T-cell (primary cell): ENCODE data around the gene KDM6A. TPM values are rescaled to one million over a fixed set of nuclear protein-coding genes. Genes with fewer than 3 reads are reported as not detected.
A peak's percentile ranks its signal among the peaks of the same experiment; 100 is the strongest.

ENCODE experiments used
- ATAC-seq, 4 experiments: fragments of 200-7000 bp in 3 of 4; fragments of 150-1000 bp in 1 of 4; cut with Tn5 transposase; replicated peaks in 1 of 4; 1 replicate in 3 of 4; 2 replicates in 1 of 4; pipeline ENCODE4 v1.10.0; 2021; ENCODE audit warnings: moderate library complexity in 3 of 4, mild to moderate bottlenecking in 2 of 4, moderate number of reproducible peaks in 1 of 4
- CTCF ChIA-PET, 2 donors: fragments of 300-600 bp; sonication (Branson Sonifier 250); formaldehyde crosslinking; loops; one replicate each; lab custom pipeline; 2022; ENCODE audit warnings: antibody characterized with exemption in 2 of 2; lab: Charles Lee
- POLR2A ChIA-PET, 2 donors: fragments of 300-600 bp; sonication (Branson Sonifier 250); formaldehyde crosslinking; loops; one replicate each; lab custom pipeline; 2022; ENCODE audit warnings: antibody characterized with exemption in 2 of 2; lab: Charles Lee
- DNase-seq, 35 experiments: peaks; one replicate each; pipeline versions ENCODE4 v3.0.0 to v3.0.0-alpha.2; 2013 to 2023
- H3K27ac ChIP-seq: one replicate; pipeline ENCODE4 v1.5.1; 2013; ENCODE audit warnings: low read length
- H3K27me3 ChIP-seq, 2 experiments: replicated peaks in 1 of 2; 1 replicate in 1 of 2; 2 replicates in 1 of 2; pipeline versions ENCODE4 v1.6.1 to v1.7.0; 2013; ENCODE audit warnings: low read length in 1 of 2, mixed read lengths in 1 of 2; ENCODE audit not compliant: control insufficient read depth in 2 of 2, insufficient read depth in 2 of 2; ENCODE audit errors: extremely low read depth in 1 of 2
- H3K36me3 ChIP-seq, 2 donors: 1 replicate in 1 of 2; 2 replicates in 1 of 2; pipeline versions ENCODE4 v1.6.1 to v1.7.0; 2013; ENCODE audit warnings: low read length in 1 of 2; ENCODE audit not compliant: control insufficient read depth in 2 of 2, insufficient read depth in 1 of 2; ENCODE audit errors: extremely low read depth in 1 of 2
- H3K4me1 ChIP-seq, 2 experiments: 1 replicate in 1 of 2; 2 replicates in 1 of 2; pipeline versions ENCODE4 v1.6.1 to v1.7.0; 2013; ENCODE audit warnings: low read length in 2 of 2, mixed read lengths in 1 of 2; ENCODE audit not compliant: insufficient read depth in 2 of 2, control insufficient read depth in 1 of 2; ENCODE audit errors: extremely low read depth in 1 of 2
- H3K4me3 ChIP-seq, 2 donors: 1 replicate in 1 of 2; 2 replicates in 1 of 2; pipeline versions ENCODE4 v1.5.1 to v1.7.0; 2013; ENCODE audit warnings: mild to moderate bottlenecking in 2 of 2, low read length in 1 of 2, moderate library complexity in 1 of 2; ENCODE audit not compliant: control insufficient read depth in 1 of 2; ENCODE audit errors: extremely low read depth in 1 of 2
- H3K9me3 ChIP-seq: 2 replicates; pipeline ENCODE4 v1.7.0; 2013
- H3K27ac Mint-ChIP-seq, 2 donors: one replicate each; pipeline ENCODE4 v1.8.0; 2020 to 2021; ENCODE audit warnings: mild to moderate bottlenecking in 2 of 2, mixed read lengths in 2 of 2
- H3K27me3 Mint-ChIP-seq, 2 donors: one replicate each; pipeline ENCODE4 v1.8.0; 2021 to 2022; ENCODE audit warnings: mixed read lengths in 2 of 2
- H3K36me3 Mint-ChIP-seq: one replicate; pipeline ENCODE4 v1.8.0; 2021; ENCODE audit warnings: mixed read lengths
- H3K4me1 Mint-ChIP-seq, 3 donors: one replicate each; pipeline ENCODE4 v1.8.0; 2020 to 2022; ENCODE audit warnings: mixed read lengths in 3 of 3, mild to moderate bottlenecking in 1 of 3
- H3K4me3 Mint-ChIP-seq, 3 donors: one replicate each; pipeline ENCODE4 v1.8.0; 2020 to 2022; ENCODE audit warnings: mild to moderate bottlenecking in 3 of 3, mixed read lengths in 3 of 3, moderate library complexity in 3 of 3
- H3K9me3 Mint-ChIP-seq, 3 donors: one replicate each; pipeline ENCODE4 v1.8.0; 2020 to 2022; ENCODE audit warnings: mixed read lengths in 3 of 3
- WGBS: methylation state at CpG from one replicate; pipeline ENCODE4 v1.1.5; 2013; ENCODE audit warnings: missing lambda C conversion rate; ENCODE audit not compliant: insufficient coverage; 5-methylcytosine and 5-hydroxymethylcytosine counted together
- total RNA-seq, 35 experiments: library from RNA in 6 of 35; stranded (reverse) in 6 of 35; fragments of 120-200 nt in 1 of 35; gene quantifications; one replicate each; pipeline versions ENCODE4 v1.2.1 to v1.2.4 and lab custom pipeline; 2013 to 2026

Gene KDM6A
- total RNA-seq, 5 donors from 2014 or later (not counting 1 experiment from before 2014, with no cell fraction given) = 37.1 to 97.3 (median 55.7) TPM

GRCh38 chrX:44915361-44915868 is 42.4 kb downstream of the KDM6A start:
- ChIA-PET POLR2A (no interaction called here), CTCF (interaction anchor here in 1 of 2 donors (0.6 kb wide), 1 partner anchor 19 kb away, joined by 6 read pairs; no protein-coding TSS in a partner anchor)
- no peaks in the 10 kb centered on the region for H3K27me3 ChIP-seq
- peaks cover 54 to 71% (median 68%) of the 10 kb centered on the region in 3 donors for H3K4me1 Mint-ChIP-seq
- H3K4me1 ChIP-seq = peaks cover 0 to 6% of the 10 kb centered on the region in 2 experiments
- H3K9me3 ChIP-seq = no peaks in the 10 kb centered on the region
- H3K36me3 Mint-ChIP-seq = no peaks in the 10 kb centered on the region
- H3K4me3 Mint-ChIP-seq = peak overlapping the region; percentile 3 to 28 (median 13)
- H3K27ac ChIP-seq = no peak overlapping the region
- WGBS = no CpG with 5 or more reads among the region's 8 CpGs
- no peak for DNase-seq
- no peak overlapping the region for H3K4me3 ChIP-seq
- ATAC-seq = peak in 1 of 4 experiments; percentile 18
- peak overlapping the region in 1 of 2 donors; percentile 27 for H3K27ac Mint-ChIP-seq
- no peaks in the 10 kb centered on the region for H3K27me3 Mint-ChIP-seq
- no peaks in the 10 kb centered on the region for H3K9me3 Mint-ChIP-seq
- peaks cover 0 to 3% of the 10 kb centered on the region in 2 donors for H3K36me3 ChIP-seq

DNA sequence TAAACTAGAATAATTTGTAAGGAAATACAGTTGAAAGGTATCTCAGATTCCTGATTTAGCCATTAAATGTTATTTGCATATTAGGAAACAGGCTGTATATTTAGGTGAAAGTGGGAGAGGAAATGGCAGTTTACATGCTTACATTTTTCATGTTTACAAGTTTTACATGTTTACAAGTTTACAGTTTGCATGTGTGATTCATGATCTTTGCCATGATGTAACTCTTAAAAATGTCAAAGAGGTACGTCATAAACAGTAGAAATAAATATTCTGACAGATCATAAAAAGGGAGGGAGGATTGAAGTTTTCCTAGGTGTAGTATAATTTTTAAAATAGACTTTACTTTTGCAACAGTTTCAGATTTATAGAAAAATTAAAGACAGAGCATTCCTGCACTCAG is 45.7 kb downstream of the KDM6A start:
- CTCF ChIA-PET = interaction anchor here in 1 of 2 donors (0.6 kb wide), 1 partner anchor 89 kb away, joined by 3 read pairs; no protein-coding TSS in a partner anchor
- peaks cover 66 to 84% (median 83%) of the 10 kb centered on the region in 3 donors for H3K4me1 Mint-ChIP-seq
- H3K27me3 Mint-ChIP-seq = no peaks in the 10 kb centered on the region
- H3K4me3 Mint-ChIP-seq = peak overlapping the region in 1 of 3 donors; percentile 44
- no peak overlapping the region for H3K27ac Mint-ChIP-seq
- Histone ChIP-seq H3K4me1 (peaks cover 2 to 16% of the 10 kb centered on the region in 2 experiments), H3K27me3 (no peaks in the 10 kb centered on the region), H3K4me3 (no peak overlapping the region), H3K9me3 (no peaks in the 10 kb centered on the region), H3K27ac (no peak overlapping the region), H3K36me3 (no peaks in the 10 kb centered on the region)
- ATAC-seq (no peak), DNase-seq (no peak)
- no peaks in the 10 kb centered on the region for H3K9me3 Mint-ChIP-seq
- no peaks in the 10 kb centered on the region for H3K36me3 Mint-ChIP-seq
- whole genome bisulfite sequencing = no CpG with 5 or more reads among the region's 1 CpG
- POLR2A ChIA-PET = interaction anchor here in 1 of 2 donors (0.6 kb wide), 1 partner anchor 47 kb away, joined by 3 read pairs; no protein-coding TSS in a partner anchor

DNA sequence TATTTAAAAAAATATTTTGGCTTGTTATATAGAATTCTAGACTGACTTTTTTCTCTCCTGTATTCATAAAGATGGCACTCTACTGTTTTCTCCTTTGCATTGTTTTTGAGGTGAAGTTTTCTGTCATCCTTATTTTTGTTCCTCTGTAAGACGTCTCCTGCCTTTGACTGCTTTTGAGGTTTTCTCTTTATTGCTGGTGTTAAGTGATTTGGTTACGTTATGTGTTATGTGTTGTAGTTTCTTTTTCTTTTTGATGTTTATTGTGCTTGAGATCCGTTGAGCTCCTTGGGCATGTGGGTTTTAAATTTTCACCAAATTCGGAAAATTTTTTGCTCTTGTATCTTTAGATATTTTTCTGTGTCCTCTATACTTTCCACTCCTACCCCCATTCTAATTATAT is 50.0 kb downstream of the KDM6A start:
- ChIA-PET POLR2A (interaction anchor here in 1 of 2 donors (0.9 kb wide), 1 partner anchor 24 kb away, joined by 3 read pairs; no protein-coding TSS in a partner anchor), CTCF (no interaction called here)
- peak overlapping the region in 1 of 2 donors; percentile 46 for H3K27ac Mint-ChIP-seq
- H3K27ac ChIP-seq = no peak overlapping the region
- H3K36me3 Mint-ChIP-seq = no peaks in the 10 kb centered on the region
- DNase-seq = peak in 1 of 35 experiments; percentile 24
- H3K27me3 Mint-ChIP-seq = no peaks in the 10 kb centered on the region
- H3K9me3 Mint-ChIP-seq = no peaks in the 10 kb centered on the region
- H3K4me1 Mint-ChIP-seq = peaks cover 65 to 85% (median 81%) of the 10 kb centered on the region in 3 donors
- H3K36me3 ChIP-seq = no peaks in the 10 kb centered on the region
- H3K4me3 Mint-ChIP-seq = peak overlapping the region; percentile 34 to 55 (median 38)
- ATAC-seq = peak in 2 of 4 experiments; percentile 19 to 76
- H3K27me3 ChIP-seq = no peaks in the 10 kb centered on the region
- no peak overlapping the region for H3K4me3 ChIP-seq
- H3K4me1 ChIP-seq = peaks cover 4 to 16% of the 10 kb centered on the region in 2 experiments
- H3K9me3 ChIP-seq = no peaks in the 10 kb centered on the region
- WGBS = no CpG with 5 or more reads among the region's 4 CpGs

DNA sequence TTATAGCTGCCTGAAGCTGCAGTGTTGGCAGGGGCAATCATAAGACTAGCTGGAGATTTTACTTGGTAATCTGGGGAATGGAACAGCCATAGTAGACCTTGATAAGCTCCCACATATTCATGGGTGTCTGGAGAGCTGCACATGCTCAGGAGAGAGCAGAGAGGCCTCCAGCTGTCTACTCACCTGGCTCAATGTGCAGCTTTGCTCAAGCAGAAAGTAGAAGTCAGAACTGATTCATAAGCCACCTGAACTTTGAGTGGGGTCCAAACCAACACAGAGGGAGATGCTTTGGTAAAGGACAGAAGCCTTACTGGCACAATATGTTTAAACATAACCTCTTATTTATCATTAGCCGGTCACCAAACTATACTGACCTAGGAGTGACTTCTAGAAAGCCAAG is 54.4 kb downstream of the KDM6A start:
- H3K27ac ChIP-seq = no peak overlapping the region
- ATAC-seq (no peak), DNase-seq (no peak)
- Mint-ChIP-seq H3K36me3 (peaks cover 6% of the 10 kb centered on the region), H3K4me3 (peak overlapping the region in 1 of 3 donors; percentile 1), H3K27ac (peak overlapping the region in 1 of 2 donors; percentile 25), H3K9me3 (peaks cover 0 to 3% (median 0%) of the 10 kb centered on the region in 3 donors), H3K4me1 (peaks cover 67 to 89% (median 82%) of the 10 kb centered on the region in 3 donors), H3K27me3 (no peaks in the 10 kb centered on the region)
- H3K27me3 ChIP-seq = no peaks in the 10 kb centered on the region
- ChIA-PET POLR2A (interaction anchor here (0.6 to 0.7 kb wide), 2 partner anchors 55 to 362 kb away, joined by 3 to 4 read pairs; partner anchors contain the start of gene KDM6A (in 1 of the 2)), CTCF (no interaction called here)
- no peak overlapping the region for H3K4me3 ChIP-seq
- no CpG with 5 or more reads among the region's 1 CpG for WGBS
- H3K4me1 ChIP-seq = peaks cover 4 to 17% of the 10 kb centered on the region in 2 experiments
- H3K36me3 ChIP-seq = no peaks in the 10 kb centered on the region
- H3K9me3 ChIP-seq = no peaks in the 10 kb centered on the region

DNA sequence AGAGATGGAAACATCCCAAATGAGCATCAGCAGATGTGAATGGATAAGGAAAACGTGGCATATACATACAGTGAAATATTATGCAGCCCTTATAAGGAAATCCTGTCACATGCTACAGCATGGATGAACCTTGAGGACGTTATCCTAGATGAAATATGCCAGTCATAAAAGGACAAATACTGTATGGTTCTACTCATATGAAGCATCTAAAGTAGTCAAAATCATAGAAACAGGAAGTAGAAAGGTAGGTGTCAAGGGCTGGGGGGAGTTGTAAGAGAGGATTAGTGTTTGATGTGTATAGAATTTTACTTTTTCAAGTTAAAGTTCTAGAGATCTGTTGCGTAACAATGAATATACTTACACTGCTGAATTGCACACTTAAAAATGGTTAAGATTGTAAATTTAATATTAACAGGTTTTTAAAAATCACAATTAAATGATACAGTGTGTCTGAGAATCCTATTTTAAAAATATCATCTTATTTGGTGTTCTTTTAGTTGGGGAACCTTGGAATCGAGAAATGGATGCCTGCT is 58.5 kb downstream of the KDM6A start:
- WGBS = no CpG with 5 or more reads among the region's 4 CpGs
- Mint-ChIP-seq H3K27ac (peak overlapping the region in 1 of 2 donors; percentile 2), H3K4me3 (peak overlapping the region in 1 of 3 donors; percentile 24), H3K36me3 (peaks cover 6% of the 10 kb centered on the region), H3K27me3 (no peaks in the 10 kb centered on the region), H3K9me3 (peaks cover 0 to 3% (median 0%) of the 10 kb centered on the region in 3 donors), H3K4me1 (peaks cover 73 to 94% (median 81%) of the 10 kb centered on the region in 3 donors)
- peaks cover 3 to 6% of the 10 kb centered on the region in 2 experiments for H3K4me1 ChIP-seq
- no peak for DNase-seq
- H3K27ac ChIP-seq = no peak overlapping the region
- H3K9me3 ChIP-seq = no peaks in the 10 kb centered on the region
- no peaks in the 10 kb centered on the region for H3K27me3 ChIP-seq
- POLR2A ChIA-PET = interaction anchor here in 1 of 2 donors (0.7 kb wide), 1 partner anchor 29 kb away, joined by 3 read pairs; no protein-coding TSS in a partner anchor
- H3K36me3 ChIP-seq = no peaks in the 10 kb centered on the region
- CTCF ChIA-PET = interaction anchor here in 1 of 2 donors (0.6 kb wide), 1 partner anchor 58 kb away, joined by 7 read pairs; no protein-coding TSS in a partner anchor
- ATAC-seq = peak in 2 of 4 experiments; percentile 12 to 63
- no peak overlapping the region for H3K4me3 ChIP-seq

DNA sequence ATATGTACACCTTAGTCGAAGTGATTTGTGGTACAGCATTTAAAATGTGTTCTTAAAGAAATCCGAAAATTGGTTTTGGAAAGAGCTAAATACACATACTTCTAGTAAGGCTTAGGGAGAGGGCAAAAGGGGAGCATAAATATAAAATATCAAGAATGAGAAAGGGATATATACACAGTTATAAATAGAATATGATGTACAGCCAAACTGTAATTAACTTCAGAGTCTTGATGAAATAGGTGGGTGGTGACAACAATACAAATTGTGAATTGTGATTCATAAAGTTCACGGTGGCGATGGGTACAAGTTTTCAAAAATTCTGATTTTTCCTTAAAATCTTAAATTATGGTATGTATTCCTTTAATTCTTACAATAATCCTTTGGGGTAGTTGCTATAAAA is 62.2 kb downstream of the KDM6A start:
- no peak overlapping the region for H3K27ac Mint-ChIP-seq
- POLR2A ChIA-PET = no interaction called here
- CTCF ChIA-PET = no interaction called here

More for the DNA sequence above, 62.2 kb downstream of the KDM6A start:
- no peak overlapping the region for H3K4me3 ChIP-seq
- no peak overlapping the region for H3K27ac ChIP-seq
- peaks cover 4 to 12% of the 10 kb centered on the region in 2 experiments for H3K4me1 ChIP-seq
- no peaks in the 10 kb centered on the region for H3K9me3 ChIP-seq
- no CpG with 5 or more reads among the region's 4 CpGs for WGBS
- no peaks in the 10 kb centered on the region for H3K27me3 ChIP-seq
- Mint-ChIP-seq H3K36me3 (peaks cover 9% of the 10 kb centered on the region), H3K4me1 (peaks cover 71 to 92% (median 80%) of the 10 kb centered on the region in 3 donors), H3K27me3 (no peaks in the 10 kb centered on the region), H3K4me3 (no peak overlapping the region), H3K9me3 (no peaks in the 10 kb centered on the region)
- ATAC-seq (no peak), DNase-seq (no peak)
- no peaks in the 10 kb centered on the region for H3K36me3 ChIP-seq
